HepG2 (cell line): ENCODE data around the gene SYNJ2. TPM values are rescaled to one million over a fixed set of nuclear protein-coding genes. Genes with fewer than 3 reads are reported as not detected.

Experiments
- ADNP ChIP-seq: sonication (generic); formaldehyde crosslinking; IDR thresholded peaks from 2 replicates; pipeline ENCODE4 v1.4.0; 2020; ENCODE audit warnings: missing genetic modification reagents
- BORCS8-MEF2B ChIP-seq: sonication (generic); formaldehyde crosslinking; IDR thresholded peaks from 2 replicates; pipeline ENCODE4 v1.8.0; 2022; ENCODE audit warnings: mild to moderate bottlenecking, missing genetic modification reagents
- KDM2A ChIP-seq: sonication (generic); formaldehyde crosslinking; IDR thresholded peaks from 2 replicates; pipeline ENCODE4 v1.4.0; 2020; ENCODE audit warnings: low read depth, missing genetic modification reagents, borderline replicate concordance
- MEIS2 ChIP-seq: sonication (generic); formaldehyde crosslinking; IDR thresholded peaks from 2 replicates; pipeline ENCODE4 v1.9.0; 2021; ENCODE audit warnings: mild to moderate bottlenecking, missing genetic modification reagents
- MXD4 ChIP-seq: IDR thresholded peaks from 2 replicates; pipeline ENCODE4 v1.6.1; 2016; ENCODE audit warnings: mild to moderate bottlenecking, missing biosample characterization, missing genetic modification reagents
- NCOA5 ChIP-seq: sonication (generic); formaldehyde crosslinking; IDR thresholded peaks from 2 replicates; pipeline ENCODE4 v1.4.0; 2020; ENCODE audit warnings: missing genetic modification reagents
- NFKB2 ChIP-seq: sonication (generic); formaldehyde crosslinking; IDR thresholded peaks from 2 replicates; pipeline ENCODE4 v1.4.0; 2020; ENCODE audit warnings: missing genetic modification reagents, borderline replicate concordance
- NFYB ChIP-seq: sonication (generic); formaldehyde crosslinking; IDR thresholded peaks from 2 replicates; pipeline ENCODE4 v1.4.0; 2020; ENCODE audit warnings: missing genetic modification reagents
- REPIN1 ChIP-seq: sonication (generic); formaldehyde crosslinking; IDR thresholded peaks from 2 replicates; pipeline ENCODE4 v1.8.0; 2022; ENCODE audit warnings: missing genetic modification reagents, low read depth, mild to moderate bottlenecking, borderline replicate concordance
- SMAD9 ChIP-seq: sonication (generic); formaldehyde crosslinking; IDR thresholded peaks from 2 replicates; pipeline ENCODE4 v1.5.1; 2020; ENCODE audit warnings: mild to moderate bottlenecking, missing genetic modification reagents
- TCF7 ChIP-seq: sonication (generic); IDR thresholded peaks from 2 replicates; pipeline ENCODE4 v1.6.1; 2016; ENCODE audit warnings: antibody characterized with exemption, low read depth
- ZBTB7A ChIP-seq: sonication (generic); formaldehyde crosslinking; IDR thresholded peaks from 2 replicates; pipeline ENCODE4 v1.8.0; 2022; ENCODE audit warnings: mild to moderate bottlenecking, missing genetic modification reagents
- ZKSCAN1 ChIP-seq: fragments of 150-350 bp; IDR thresholded peaks from 2 replicates; pipeline ENCODE4 v1.6.1; 2014; ENCODE audit warnings: low read length
- ZNF143 ChIP-seq: sonication (generic); formaldehyde crosslinking; IDR thresholded peaks from 2 replicates; pipeline ENCODE4 v1.4.0; 2020; ENCODE audit warnings: missing genetic modification reagents
- ZNF263 ChIP-seq: sonication (generic); formaldehyde crosslinking; IDR thresholded peaks from 2 replicates; pipeline ENCODE4 v1.4.0; 2020; ENCODE audit warnings: missing genetic modification reagents
- ZNF567 ChIP-seq: sonication (generic); formaldehyde crosslinking; IDR thresholded peaks from 2 replicates; pipeline ENCODE4 v1.8.1; 2023; ENCODE audit warnings: mild to moderate bottlenecking, missing genetic modification reagents, borderline replicate concordance
- polyA plus RNA-seq, 8 experiments: library from polyadenylated mRNA; depleted of rRNA in 3 of 8; stranded (reverse) in 7 of 8; unstranded in 1 of 8; fragments of >200 nt; fragmentation: Illumina TruSeq in 4 of 8; extraction: Trizol in 4 of 8; gene quantifications; 2 replicates each; pipeline versions ENCODE4 v1.2.1 to v1.2.3, GENCODE V29; 2011 to 2016; ENCODE audit warnings: low read depth in 4 of 8, missing spikeins in 1 of 8, mixed read lengths in 1 of 8; ENCODE audit not compliant: insufficient read depth in 1 of 8
- total RNA-seq, 5 experiments: library from RNA; depleted of rRNA; stranded (reverse); fragments of >200 nt; fragmentation: Illumina TruSeq; extraction: Trizol; gene quantifications; 2 replicates each; pipeline ENCODE4 v1.2.3, GENCODE V29; 2016; ENCODE audit warnings: low read depth in 1 of 5
- TF ChIP-seq, protein P1 (sequence below): sonication (generic); formaldehyde crosslinking; IDR thresholded peaks from 2 replicates; pipeline ENCODE4 v1.9.0; 2022; ENCODE audit warnings: missing genetic modification reagents, mild to moderate bottlenecking, borderline replicate concordance
- TF ChIP-seq, protein P2 (sequence below): sonication (generic); formaldehyde crosslinking; IDR thresholded peaks from 2 replicates; pipeline ENCODE4 v1.8.0; 2022; ENCODE audit warnings: missing genetic modification reagents, mild to moderate bottlenecking, borderline replicate concordance
- TF ChIP-seq, protein P3 (sequence below): IDR thresholded peaks from 2 replicates; pipeline ENCODE4 v1.6.1; 2016; ENCODE audit warnings: control low read depth
- TF ChIP-seq, protein P4 (sequence below): sonication (generic); formaldehyde crosslinking; conservative IDR thresholded peaks from 2 replicates; pipeline ENCODE4 v1.8.1; 2023; ENCODE audit warnings: missing genetic modification reagents
- TF ChIP-seq, protein P5 (sequence below): IDR thresholded peaks from 2 replicates; pipeline ENCODE4 v1.6.1; 2012; ENCODE audit warnings: low read length, improper control_type of control experiment

SYNJ2 gene
- total and polyA plus RNA-seq, 2 of the 13 experiments (the other 11 are each of a cell fraction or from before 2014, with no cell fraction given): 39.1 to 57.6 TPM

DNA sequence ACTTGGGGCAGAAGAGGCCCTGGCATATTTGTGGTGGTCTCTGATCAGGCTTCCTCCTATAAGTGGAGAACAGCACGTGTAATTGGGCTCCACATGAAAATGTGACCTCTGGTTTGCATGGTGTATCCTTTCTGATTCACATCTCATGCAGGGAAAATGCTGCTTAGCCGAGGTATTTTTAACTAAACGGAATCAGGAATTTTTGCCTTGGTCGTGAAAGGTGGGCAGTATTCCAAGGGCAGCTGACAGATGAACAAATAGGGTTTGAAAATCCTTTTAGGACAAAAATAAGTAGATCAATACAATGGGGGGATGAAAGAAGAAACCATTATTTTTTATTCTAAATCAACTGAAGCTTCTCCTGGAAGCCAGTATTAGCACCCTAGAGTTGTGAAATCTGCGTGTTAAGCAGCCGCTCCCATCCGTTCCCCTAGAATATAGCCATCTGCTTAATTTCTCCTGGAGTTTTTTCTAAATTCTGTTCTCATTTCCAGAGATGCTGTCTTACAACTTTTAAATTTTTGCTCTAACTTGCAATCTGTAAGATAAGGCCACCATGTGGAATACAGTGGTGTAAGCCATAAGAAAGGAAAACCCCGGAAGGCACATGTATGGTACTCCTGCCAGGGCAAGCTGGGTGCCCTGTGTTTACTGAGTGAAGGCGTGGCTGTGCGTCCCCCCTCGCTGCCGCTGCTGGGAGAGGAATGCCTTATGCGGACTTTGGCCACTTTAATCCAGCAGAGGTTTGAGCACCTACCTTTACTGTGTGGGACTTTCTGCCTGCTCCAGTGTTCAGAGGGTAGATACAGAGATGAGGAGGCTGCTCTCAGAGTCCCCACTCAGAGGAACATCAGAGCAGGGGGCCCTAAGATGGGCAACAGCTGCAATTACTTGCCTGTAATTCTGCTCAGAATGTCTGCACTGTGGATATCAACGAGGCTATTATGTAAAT lies 52.4 kb downstream of the SYNJ2 start (continued):
- TF ChIP-seq, protein P1, sequence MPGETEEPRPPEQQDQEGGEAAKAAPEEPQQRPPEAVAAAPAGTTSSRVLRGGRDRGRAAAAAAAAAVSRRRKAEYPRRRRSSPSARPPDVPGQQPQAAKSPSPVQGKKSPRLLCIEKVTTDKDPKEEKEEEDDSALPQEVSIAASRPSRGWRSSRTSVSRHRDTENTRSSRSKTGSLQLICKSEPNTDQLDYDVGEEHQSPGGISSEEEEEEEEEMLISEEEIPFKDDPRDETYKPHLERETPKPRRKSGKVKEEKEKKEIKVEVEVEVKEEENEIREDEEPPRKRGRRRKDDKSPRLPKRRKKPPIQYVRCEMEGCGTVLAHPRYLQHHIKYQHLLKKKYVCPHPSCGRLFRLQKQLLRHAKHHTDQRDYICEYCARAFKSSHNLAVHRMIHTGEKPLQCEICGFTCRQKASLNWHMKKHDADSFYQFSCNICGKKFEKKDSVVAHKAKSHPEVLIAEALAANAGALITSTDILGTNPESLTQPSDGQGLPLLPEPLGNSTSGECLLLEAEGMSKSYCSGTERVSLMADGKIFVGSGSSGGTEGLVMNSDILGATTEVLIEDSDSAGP (CRISPR knock-in tag): peak; percentile 74
- TF ChIP-seq ADNP (CRISPR knock-in tag) (no peak), MEIS2 (CRISPR knock-in tag) (peak; percentile 92), ZKSCAN1 (no peak), NCOA5 (CRISPR knock-in tag) (no peak), ZNF263 (CRISPR knock-in tag) (peak; percentile 86), SMAD9 (CRISPR knock-in tag) (no peak), NFYB (CRISPR knock-in tag) (no peak), TCF7 (peak; percentile 24; the same call in 1 of the 2 replicates), REPIN1 (CRISPR knock-in tag) (0 out of 2 replicates have a peak, but pooled peaks have one; percentile 27), MXD4 (peak; percentile 76), ZNF143 (CRISPR knock-in tag) (peak; percentile 73), ZNF567 (CRISPR knock-in tag) (0 out of 2 replicates have a peak, but pooled peaks have one; percentile 20), BORCS8-MEF2B (CRISPR knock-in tag) (peak; percentile 78), ZBTB7A (CRISPR knock-in tag) (peak; percentile 75; the same call in 1 of the 2 replicates), NFKB2 (CRISPR knock-in tag) (peak; percentile 58; the same call in 1 of the 2 replicates), KDM2A (CRISPR knock-in tag) (peak; percentile 85)
- TF ChIP-seq, protein P2, sequence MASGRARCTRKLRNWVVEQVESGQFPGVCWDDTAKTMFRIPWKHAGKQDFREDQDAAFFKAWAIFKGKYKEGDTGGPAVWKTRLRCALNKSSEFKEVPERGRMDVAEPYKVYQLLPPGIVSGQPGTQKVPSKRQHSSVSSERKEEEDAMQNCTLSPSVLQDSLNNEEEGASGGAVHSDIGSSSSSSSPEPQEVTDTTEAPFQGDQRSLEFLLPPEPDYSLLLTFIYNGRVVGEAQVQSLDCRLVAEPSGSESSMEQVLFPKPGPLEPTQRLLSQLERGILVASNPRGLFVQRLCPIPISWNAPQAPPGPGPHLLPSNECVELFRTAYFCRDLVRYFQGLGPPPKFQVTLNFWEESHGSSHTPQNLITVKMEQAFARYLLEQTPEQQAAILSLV (CRISPR knock-in tag): 0 out of 2 replicates have a peak, but pooled peaks have one; percentile 52
- TF ChIP-seq, protein P3, sequence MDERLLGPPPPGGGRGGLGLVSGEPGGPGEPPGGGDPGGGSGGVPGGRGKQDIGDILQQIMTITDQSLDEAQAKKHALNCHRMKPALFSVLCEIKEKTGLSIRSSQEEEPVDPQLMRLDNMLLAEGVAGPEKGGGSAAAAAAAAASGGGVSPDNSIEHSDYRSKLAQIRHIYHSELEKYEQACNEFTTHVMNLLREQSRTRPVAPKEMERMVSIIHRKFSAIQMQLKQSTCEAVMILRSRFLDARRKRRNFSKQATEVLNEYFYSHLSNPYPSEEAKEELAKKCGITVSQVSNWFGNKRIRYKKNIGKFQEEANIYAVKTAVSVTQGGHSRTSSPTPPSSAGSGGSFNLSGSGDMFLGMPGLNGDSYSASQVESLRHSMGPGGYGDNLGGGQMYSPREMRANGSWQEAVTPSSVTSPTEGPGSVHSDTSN (CRISPR knock-in tag): no peak
- TF ChIP-seq, protein P4, sequence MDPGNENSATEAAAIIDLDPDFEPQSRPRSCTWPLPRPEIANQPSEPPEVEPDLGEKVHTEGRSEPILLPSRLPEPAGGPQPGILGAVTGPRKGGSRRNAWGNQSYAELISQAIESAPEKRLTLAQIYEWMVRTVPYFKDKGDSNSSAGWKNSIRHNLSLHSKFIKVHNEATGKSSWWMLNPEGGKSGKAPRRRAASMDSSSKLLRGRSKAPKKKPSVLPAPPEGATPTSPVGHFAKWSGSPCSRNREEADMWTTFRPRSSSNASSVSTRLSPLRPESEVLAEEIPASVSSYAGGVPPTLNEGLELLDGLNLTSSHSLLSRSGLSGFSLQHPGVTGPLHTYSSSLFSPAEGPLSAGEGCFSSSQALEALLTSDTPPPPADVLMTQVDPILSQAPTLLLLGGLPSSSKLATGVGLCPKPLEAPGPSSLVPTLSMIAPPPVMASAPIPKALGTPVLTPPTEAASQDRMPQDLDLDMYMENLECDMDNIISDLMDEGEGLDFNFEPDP (CRISPR knock-in tag): no peak
- TF ChIP-seq, protein P5, sequence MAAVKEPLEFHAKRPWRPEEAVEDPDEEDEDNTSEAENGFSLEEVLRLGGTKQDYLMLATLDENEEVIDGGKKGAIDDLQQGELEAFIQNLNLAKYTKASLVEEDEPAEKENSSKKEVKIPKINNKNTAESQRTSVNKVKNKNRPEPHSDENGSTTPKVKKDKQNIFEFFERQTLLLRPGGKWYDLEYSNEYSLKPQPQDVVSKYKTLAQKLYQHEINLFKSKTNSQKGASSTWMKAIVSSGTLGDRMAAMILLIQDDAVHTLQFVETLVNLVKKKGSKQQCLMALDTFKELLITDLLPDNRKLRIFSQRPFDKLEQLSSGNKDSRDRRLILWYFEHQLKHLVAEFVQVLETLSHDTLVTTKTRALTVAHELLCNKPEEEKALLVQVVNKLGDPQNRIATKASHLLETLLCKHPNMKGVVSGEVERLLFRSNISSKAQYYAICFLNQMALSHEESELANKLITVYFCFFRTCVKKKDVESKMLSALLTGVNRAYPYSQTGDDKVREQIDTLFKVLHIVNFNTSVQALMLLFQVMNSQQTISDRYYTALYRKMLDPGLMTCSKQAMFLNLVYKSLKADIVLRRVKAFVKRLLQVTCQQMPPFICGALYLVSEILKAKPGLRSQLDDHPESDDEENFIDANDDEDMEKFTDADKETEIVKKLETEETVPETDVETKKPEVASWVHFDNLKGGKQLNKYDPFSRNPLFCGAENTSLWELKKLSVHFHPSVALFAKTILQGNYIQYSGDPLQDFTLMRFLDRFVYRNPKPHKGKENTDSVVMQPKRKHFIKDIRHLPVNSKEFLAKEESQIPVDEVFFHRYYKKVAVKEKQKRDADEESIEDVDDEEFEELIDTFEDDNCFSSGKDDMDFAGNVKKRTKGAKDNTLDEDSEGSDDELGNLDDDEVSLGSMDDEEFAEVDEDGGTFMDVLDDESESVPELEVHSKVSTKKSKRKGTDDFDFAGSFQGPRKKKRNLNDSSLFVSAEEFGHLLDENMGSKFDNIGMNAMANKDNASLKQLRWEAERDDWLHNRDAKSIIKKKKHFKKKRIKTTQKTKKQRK: no peak
